GM18909 (cell line): ENCODE results near the gene ZNF625.
A peak's percentile ranks its signal among the peaks of the same experiment; 100 is the strongest.

ENCODE experiments used
- ATAC-seq: cut with Tn5 transposase; IDR thresholded peaks from one replicate; pipeline ENCODE4 v1.9.1; 2021; ENCODE audit warnings: mild to moderate bottlenecking; ENCODE audit not compliant: unreplicated experiment, poor library complexity

ZNF625 gene

GRCh38 chr19:12156223-12157058, at the start of gene ZNF625:
ZNF625 (minus strand) TSS chr19:12156734; CDS start chr19:12156558, 176 bp downstream.
- ATAC-seq: peak; percentile 65

DNA sequence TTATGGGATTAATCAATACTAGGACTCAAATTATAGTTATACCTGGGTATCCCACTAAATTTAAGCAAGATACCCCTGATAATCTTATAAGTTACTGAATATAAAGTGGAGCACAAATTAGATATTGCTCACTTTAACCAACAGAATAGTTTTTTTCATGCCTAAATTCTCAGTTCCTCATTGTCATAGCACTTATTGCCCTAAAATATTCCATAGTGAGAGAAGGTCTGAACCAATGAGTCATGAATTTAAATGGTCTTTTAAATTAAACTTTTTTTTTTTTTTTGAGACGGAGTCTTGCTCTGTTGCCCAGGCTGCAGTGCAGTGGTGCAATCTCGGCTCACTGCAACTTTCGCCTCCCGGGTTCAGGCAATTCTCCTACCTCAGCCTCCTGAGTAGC, 48.8 kb upstream of the ZNF625 start:
- ATAC-seq: no peak

DNA sequence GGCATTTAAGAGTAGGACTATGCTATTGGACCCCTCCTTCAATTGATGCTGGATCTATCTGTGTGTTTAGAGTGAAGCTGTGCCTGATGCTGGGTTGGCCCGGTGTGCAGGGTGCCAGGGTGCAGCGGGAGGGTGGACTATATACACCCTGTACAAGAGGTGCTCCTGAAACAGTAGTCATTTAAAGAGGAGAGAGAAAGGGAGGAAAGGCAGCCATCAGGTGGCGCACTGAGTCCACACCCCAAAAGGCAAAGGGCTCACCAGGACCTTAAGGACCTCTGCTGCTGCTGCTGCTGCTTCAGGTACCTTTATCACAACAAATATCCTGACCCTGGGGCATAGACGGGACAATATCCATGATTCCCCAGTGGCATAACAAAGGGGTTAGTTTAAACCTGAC, 45.7 kb upstream of the ZNF625 start:
- no peak for ATAC-seq

DNA sequence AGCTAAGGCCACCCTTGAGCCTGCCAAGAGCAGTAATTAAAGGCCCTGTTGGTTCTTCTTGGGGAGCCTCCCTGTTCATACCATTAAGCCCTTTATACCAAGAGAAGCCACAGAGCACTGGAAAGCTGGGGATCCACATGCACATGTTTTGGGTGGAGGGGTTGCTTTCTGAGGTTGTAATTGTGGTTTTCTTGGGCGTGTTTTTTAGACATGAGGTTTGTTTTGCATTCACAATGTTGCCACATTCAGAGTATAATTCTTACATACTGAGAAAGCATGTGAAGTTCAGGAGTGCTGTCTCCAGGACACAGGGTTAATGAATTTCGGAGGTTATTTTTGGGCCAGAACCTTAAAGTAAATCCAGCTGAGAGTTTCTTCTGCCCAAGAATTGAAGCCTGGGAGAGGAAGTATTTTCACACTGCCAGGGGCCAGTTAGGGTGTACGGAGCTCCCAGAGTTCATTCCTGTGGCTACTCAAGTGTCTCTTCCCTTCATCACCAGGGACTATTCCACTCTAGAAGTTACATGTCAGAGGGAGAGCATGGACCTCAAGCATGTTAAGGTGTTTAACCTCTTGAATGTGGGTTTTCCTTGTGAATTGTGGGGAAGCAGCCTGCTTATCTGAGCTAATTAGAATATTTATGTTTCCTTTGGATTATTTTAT, 43.4 kb upstream of the ZNF625 start:
- ATAC-seq: no peak

- no peak for ATAC-seq
These were observed 41.6 kb upstream of the ZNF625 start for GRCh38 chr19:12198136-12198535.

DNA sequence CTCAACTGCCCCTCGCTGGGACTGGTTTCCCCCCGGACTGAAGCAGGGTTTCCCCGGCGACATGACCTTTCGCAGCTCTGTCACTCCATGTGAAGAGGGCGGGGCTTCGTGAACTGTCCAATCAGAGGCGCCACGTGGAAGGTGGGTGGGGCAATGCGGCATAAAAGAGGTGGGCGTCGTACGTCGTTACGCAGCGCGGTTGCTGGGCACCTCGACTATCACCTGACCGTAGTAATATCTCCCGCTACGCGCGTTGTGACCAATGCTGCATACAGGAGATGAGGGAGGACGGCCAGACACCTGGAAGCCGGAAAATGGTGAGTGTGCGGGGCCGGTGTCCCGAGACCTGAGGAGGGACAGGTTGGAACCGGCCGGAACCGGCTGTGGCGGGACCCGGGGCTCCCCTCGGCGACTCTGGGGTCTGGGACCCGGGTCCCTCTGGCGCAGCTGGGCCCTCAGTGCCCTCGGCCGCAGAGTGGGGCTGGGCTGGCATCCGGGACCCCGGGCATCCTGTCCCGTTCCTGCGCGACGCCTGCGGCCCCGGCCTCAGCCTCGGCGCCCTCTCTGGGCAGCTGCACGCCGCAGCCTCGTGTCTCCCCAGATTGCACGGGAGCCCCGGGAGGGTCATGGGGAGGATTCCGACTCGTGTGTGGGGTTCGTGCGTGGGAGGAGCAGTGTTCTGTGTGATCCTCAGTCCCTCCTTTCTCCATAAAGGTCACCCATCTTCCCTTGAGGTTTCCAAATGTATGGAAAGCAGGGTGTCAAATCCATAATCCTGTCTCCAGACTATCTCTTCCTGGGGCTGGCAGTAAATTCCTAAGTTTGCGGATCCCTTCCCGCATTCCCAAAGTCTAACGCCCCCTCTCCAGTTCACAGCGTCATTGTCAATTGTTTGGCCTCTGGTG, 38.5 kb upstream of the ZNF625 start:
- ATAC-seq: no peak

GRCh38 chr19:12187625-12188024, 31.1 kb upstream of the ZNF625 start:
- ATAC-seq: no peak

DNA sequence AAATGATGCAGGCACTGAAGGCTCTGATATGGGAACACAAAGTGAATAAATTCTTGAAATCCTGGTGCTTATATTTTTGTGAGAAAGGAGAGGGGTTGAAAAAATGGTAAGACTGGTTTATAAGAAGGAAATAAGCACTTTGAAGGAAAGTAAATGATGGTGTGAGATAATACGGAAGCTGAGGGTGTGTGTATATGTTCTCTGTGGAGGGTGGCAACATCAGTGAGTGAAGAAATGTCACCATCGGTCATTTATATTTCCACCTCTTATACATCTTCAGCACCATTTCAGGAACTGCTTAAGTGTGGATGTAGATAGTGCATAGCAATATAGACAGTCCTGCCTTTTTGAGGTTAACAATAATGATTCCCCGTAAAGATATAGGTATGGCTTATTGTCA, 23.8 kb upstream of the ZNF625 start:
- ATAC-seq: no peak

DNA sequence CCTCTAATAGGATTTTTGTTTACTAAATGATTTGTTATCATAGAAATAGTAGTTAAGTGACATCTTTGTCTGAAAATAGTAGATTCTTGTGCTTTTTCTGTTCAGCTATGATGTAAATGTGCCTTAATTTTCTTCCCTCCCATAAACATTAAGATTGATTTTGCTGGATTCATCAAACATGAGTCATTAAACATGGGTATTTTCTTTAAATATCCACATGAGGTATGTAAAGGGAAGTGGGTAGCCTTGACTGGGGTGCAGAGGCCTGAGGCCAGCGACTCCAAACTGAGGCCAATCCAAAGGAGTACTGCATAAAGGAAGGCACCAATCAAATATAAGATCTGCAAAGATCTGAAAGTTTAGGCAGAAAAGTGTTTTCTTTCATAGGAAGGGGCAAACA, 10.1 kb upstream of the ZNF625 start:
- ATAC-seq: no peak

DNA sequence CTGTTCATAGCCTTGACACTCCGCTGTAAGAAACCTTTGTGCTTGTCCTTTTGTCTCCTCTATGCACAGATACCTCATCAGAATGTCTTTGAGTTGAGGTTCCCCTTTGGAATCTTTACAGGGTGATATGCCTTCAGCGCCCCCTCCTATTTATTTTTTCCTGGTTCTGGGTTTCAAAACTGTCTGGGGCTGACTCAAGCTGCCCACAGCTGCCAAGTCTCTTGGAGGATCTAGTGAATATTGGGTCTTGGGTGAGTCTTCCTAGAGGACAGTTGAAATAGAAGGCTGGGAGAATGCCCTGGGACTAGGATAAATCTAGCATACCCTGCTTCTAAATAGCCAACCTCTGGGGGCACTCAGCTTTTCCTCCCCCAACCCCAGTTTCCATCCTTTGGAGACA, 7.3 kb upstream of the ZNF625 start:
- no peak for ATAC-seq

- ATAC-seq: peak; percentile 96
These were observed 6.6 kb upstream of the ZNF625 start, which contains the start of gene ZNF136 for GRCh38 chr19:12162882-12163806. ZNF136 (plus strand) TSS chr19:12163096; CDS start chr19:12163204, 108 bp downstream.

GRCh38 chr19:12162513-12162881, 6.0 kb upstream of the ZNF625 start:
- no peak for ATAC-seq

DNA sequence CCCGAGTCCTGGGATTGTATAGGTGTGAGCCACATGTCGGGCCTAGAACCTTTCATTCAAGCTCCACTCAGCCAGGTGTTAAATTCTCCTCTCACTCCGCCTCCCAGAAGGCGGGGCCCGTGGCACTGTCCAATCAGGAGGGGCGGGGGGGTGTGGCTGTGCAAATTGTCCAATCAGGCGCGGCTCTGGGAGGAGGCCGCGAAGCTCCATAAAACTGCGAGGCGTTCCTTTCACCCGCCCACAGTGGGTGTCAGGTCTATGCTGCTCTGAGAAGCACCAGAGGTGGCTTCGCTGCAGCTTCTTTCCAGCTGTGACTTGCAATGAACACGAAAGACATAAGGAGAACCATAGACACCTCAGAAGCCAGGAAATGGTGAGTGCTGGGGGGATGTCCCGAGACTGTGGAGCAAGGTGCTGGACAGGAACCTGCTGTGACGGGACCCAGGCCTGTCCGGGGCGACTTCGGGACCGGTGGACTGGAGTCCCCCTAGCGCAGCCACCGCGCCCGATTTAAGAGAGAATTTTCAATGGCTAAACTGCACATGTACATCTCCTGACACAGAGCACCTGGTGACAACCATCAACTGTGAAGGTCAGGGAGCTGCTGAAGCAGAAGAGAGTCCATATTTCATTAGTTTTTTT, 3.4 kb upstream of the ZNF625 start:
- ATAC-seq: no peak

- no peak for ATAC-seq
These were observed 1.1 kb downstream of the ZNF625 start for GRCh38 chr19:12155324-12155860.

DNA sequence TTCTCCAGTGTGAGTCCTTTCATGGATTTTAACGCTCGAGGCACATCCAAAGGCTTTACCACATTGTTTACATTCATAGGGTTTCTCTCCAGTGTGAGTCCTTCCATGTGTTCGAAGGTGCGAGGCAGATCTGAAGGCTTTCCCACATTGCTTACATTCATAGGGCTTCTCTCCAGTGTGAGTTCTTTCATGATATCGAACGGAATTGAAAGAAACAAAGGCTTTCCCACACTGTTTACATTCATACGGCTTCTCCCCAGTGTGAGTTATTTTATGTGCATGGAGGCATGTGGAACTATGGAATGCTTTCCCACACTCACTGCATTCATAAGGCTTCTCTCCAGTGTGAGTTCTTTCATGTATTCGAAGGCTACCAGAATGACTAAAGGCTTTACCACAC, 11.2 kb downstream of the ZNF625 start:
- ATAC-seq: no peak

DNA sequence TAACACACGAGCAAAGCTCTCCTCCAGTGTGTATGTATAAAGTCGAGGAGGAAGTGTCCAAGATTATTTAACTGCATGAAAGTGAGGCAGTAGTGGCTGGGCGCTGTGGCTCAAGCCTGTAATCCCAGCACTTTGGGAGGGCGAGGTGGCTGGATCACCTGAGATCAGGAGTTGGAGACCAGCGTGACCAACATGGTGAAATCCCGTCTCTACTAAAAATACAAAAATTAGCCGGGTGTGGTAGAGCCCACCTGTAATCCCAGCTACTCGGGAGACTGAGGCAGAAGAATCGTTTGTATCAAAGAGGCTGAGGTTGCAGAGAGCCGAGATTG, 15.2 kb downstream of the ZNF625 start:
- no peak for ATAC-seq

- ATAC-seq: peak; percentile 51
These were observed 15.8 kb downstream of the ZNF625 start for GRCh38 chr19:12140545-12141404.

DNA sequence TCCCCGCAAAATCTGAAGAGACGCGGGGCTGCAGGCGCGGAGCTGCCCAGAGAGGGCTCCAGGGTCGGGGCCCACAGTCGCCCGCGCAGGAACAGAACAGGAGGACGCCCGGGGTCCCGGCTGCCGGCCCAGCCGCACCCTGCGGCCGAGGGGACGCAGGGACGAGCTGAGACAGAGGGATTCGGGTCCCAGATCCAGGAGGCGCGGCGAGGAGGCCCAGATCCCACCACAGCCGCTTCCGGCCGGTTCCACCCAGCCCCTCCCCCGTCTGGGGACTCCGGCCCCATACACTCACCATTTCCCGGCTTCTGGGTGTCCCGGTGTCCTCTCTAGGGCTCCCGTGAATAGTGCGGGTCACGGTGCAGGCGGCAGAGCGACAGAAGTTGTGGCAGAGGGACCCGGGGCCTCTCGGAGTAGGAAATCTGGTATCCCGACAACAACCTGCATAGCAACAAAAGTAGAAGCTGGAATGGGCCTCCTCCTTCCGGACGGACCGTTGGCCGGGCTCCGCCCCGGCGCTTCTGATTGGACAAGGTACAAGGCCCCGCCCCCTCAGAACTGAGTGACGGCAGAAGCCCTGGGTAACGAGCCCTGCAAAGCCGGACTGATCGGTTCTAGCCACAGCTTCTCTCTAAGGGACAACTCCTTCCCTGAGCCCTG, 16.5 kb downstream of the ZNF625 start, which contains the start of gene ZNF20:
TSS of gene ZNF20 (minus strand) at position 466 of the 660 bp plus-strand sequence. CDS start at position 298, 168 bp downstream.
- peak; percentile 92 for ATAC-seq
